ENCODE data around the gene IMPDH2.

Gene IMPDH2

GRCh38 chr3:49035281-49035680, 6.1 kb upstream of the IMPDH2 start:
- no peak overlapping the region for H3K4me3 ChIP-seq (ENCODE audit: low read depth, low read length)
- TF ChIP-seq CTCF (IDR thresholded peaks at IDR 0.05; ENCODE audit: low read depth, low read length), result no peak

- H3K4me3 ChIP-seq (ENCODE audit: low read depth, low read length), result no peak overlapping the region
- no peak for TF ChIP-seq CTCF (IDR thresholded peaks at IDR 0.05; ENCODE audit: low read depth, low read length)
Measured at GRCh38 chr3:49034650-49035049, 5.5 kb upstream of the IMPDH2 start.

GRCh38 chr3:49032646-49033304, 3.6 kb upstream of the IMPDH2 start:
- TF ChIP-seq CTCF (IDR thresholded peaks at IDR 0.05; ENCODE audit: low read depth, low read length), result no peak
- no peak overlapping the region for H3K4me3 ChIP-seq (ENCODE audit: low read depth, low read length)

GRCh38 chr3:49030321-49030720, 1.1 kb upstream of the IMPDH2 start:
- TF ChIP-seq CTCF (IDR thresholded peaks at IDR 0.05; ENCODE audit: low read depth, low read length), result no peak
- no peak overlapping the region for H3K4me3 ChIP-seq (ENCODE audit: low read depth, low read length)

- no peak for TF ChIP-seq CTCF (IDR thresholded peaks at IDR 0.05; ENCODE audit: low read depth, low read length)
- peak overlapping the region; percentile 86 for H3K4me3 ChIP-seq (ENCODE audit: low read depth, low read length)
Measured at GRCh38 chr3:49029563-49029884, 326 bp upstream of the IMPDH2 start.

GRCh38 chr3:49028298-49028672, 913 bp downstream of the IMPDH2 start:
- no peak for TF ChIP-seq CTCF (IDR thresholded peaks at IDR 0.05; ENCODE audit: low read depth, low read length)
- peak overlapping the region; percentile 86 for H3K4me3 ChIP-seq (ENCODE audit: low read depth, low read length)

GRCh38 chr3:49027634-49028033, 1.6 kb downstream of the IMPDH2 start:
- TF ChIP-seq CTCF (IDR thresholded peaks at IDR 0.05; ENCODE audit: low read depth, low read length), result no peak
- H3K4me3 ChIP-seq (ENCODE audit: low read depth, low read length), result no peak overlapping the region

All from WI38 (cell line).